SHP77 (cell line): ENCODE data around the gene MGARP.
"Not testable (repeated sequence)": the region's sequence is repeated elsewhere in the genome, so short reads cannot be mapped to it uniquely, and the experiment has no call there.

ENCODE experiments used
- DNase-seq, 2 experiments: peaks; one replicate each; lab custom pipeline; 2025; lab: John Stamatoyannopoulos, UW

The MGARP gene

GRCh38 chr4:139279760-139280620 is at the start of gene MGARP:
TSS of gene MGARP (minus strand) at chr4:139280225. CDS start at chr4:139280158, 67 bp downstream.
- no peak for DNase-seq

- DNase-seq: no peak
These were observed 49.7 kb upstream of the MGARP start for GRCh38 chr4:139329665-139330200.

- DNase-seq: no peak
These were observed 44.6 kb upstream of the MGARP start for GRCh38 chr4:139324620-139325019.

GRCh38 chr4:139322541-139322940 is 42.5 kb upstream of the MGARP start:
- DNase-seq: not testable (repeated sequence)

- not testable (repeated sequence) for DNase-seq
These were observed 42.0 kb upstream of the MGARP start for GRCh38 chr4:139322070-139322469.

GRCh38 chr4:139319571-139319970 is 39.5 kb upstream of the MGARP start:
- no peak for DNase-seq

- no peak for DNase-seq
These were observed 37.6 kb upstream of the MGARP start for GRCh38 chr4:139317635-139318034.

GRCh38 chr4:139316733-139317132 is 36.7 kb upstream of the MGARP start:
- no peak for DNase-seq

GRCh38 chr4:139315221-139315675 is 35.2 kb upstream of the MGARP start:
- DNase-seq: no peak

GRCh38 chr4:139314047-139314800 is 34.2 kb upstream of the MGARP start:
- DNase-seq: no peak

- not testable (repeated sequence) for DNase-seq
These were observed 33.4 kb upstream of the MGARP start for GRCh38 chr4:139313414-139313813.

GRCh38 chr4:139312552-139313332 is 32.7 kb upstream of the MGARP start:
- no peak for DNase-seq

- DNase-seq: no peak
These were observed 31.9 kb upstream of the MGARP start for GRCh38 chr4:139311909-139312308.

- no peak for DNase-seq
These were observed 24.9 kb upstream of the MGARP start for GRCh38 chr4:139304920-139305319.

- DNase-seq: peak; percentile 2 to 21
These were observed 22.0 kb upstream of the MGARP start, which contains the start of gene NDUFC1 for GRCh38 chr4:139301821-139302611. TSS of gene NDUFC1 (minus strand) at chr4:139302477. CDS start at chr4:139295798, 6,679 bp downstream.

GRCh38 chr4:139301113-139301820 is 21.2 kb upstream of the MGARP start, which contains the start of gene NAA15:
TSS of gene NAA15 (plus strand) at chr4:139301505. CDS start at chr4:139301778, 273 bp downstream.
- DNase-seq: peak; percentile 90 to 93

- DNase-seq: no peak
These were observed 20.5 kb upstream of the MGARP start for GRCh38 chr4:139300431-139301112.

- DNase-seq: no peak
These were observed 19.5 kb upstream of the MGARP start for GRCh38 chr4:139299536-139299935.

GRCh38 chr4:139297001-139297410 is 17.0 kb upstream of the MGARP start:
- DNase-seq: no peak

- DNase-seq: no peak
These were observed 15.9 kb upstream of the MGARP start for GRCh38 chr4:139295942-139296299.
